A172 (cell line): Measurements from ENCODE around the gene PKDREJ. TPM values are rescaled to one million over a fixed set of nuclear protein-coding genes. Genes with fewer than 3 reads are reported as not detected.
"Not testable (repeated sequence)": the region's sequence is repeated elsewhere in the genome, so short reads cannot be mapped to it uniquely, and the experiment has no call there.

Source experiments
- DNase-seq: peaks from one replicate; pipeline ENCODE4 v3.0.0-alpha.2; 2015; ENCODE audit warnings: low spot score
- total RNA-seq: library from RNA; depleted of rRNA; stranded (reverse); fragments of >200 nt; shearing (Covaris generic); gene quantifications from 2 replicates; pipeline ENCODE4 v1.2.3, GENCODE V29; 2014

Gene PKDREJ
- total RNA-seq, 1 experiment from 2014 or later, result not detected

DNA sequence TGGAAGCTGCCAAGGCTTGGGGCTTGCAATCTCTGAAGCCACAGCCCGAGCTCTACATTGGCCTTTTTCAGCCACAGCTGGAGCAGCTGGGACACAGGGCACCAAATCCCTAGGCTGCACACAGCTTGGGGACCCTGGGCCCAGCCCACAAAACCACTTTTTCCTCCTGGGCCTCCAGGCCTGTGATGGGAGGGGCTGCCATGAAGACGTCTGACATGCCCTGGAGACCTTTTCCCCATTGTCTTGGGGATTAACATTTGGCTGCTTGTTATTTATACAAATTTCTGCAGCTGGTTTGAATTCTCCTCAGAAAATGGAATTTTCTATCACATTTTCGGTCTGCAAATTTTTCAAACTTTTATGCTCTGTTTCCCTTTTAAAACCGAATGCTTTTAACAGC lies 2.5 kb upstream of the PKDREJ start:
- DNase-seq, result not testable (repeated sequence)

DNA sequence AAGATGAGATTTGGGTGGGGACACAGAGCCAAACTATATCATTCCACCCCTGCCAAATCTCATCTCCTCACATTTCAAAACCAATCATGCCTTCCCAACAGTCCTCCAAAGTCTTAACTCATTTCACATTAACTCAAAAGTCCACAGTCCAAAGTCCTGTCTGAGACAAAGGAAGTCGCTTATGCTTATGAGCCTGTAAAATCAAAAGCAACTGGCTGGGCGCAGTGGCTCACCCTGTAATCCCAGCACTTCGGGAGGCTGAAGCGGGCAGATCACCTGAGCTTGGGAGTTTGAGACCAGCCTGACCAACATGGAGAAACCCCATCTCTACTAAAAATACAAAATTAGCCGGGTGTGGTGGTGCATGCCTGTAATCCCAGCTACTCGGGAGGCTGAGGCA lies 1.4 kb upstream of the PKDREJ start:
- not testable (repeated sequence) for DNase-seq

DNA sequence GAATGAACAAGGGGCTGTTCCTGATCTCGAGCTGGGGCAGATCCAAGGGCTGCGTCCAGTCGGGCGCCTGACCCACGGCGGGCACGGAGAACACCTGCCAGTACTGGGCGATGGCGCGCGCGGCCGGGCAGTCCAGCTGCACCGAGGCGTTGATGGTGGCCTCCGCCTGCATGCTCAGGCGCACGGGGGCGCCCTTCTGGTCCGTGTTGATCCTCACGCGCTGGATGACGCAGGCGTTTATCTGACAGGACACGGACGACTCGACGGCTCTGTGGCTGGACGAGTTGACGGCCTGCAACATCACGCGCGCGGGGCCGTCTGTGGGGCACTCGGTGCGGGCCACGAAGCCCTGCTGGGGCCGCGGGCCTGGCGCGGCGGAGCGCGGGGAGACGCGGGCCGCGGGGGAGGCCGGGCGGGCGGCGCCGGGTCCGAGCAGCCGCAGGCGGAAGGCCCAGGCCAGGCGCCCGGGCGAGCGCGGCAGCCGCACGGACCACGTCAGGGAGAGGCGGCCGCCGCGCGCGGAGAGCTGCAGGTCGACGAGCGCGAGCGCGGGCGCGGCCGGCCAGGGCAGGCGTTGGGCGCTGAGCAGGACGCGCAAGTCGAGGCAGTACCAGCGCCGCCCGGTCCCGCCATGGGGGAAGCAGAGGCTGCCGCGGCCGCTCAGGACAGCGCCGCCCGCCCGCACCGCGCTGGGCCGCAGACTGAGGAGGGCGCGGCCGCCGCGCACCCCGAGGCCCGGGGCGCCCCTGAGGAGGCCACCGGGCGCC lies 511 bp downstream of the PKDREJ start:
- no peak for DNase-seq

DNA sequence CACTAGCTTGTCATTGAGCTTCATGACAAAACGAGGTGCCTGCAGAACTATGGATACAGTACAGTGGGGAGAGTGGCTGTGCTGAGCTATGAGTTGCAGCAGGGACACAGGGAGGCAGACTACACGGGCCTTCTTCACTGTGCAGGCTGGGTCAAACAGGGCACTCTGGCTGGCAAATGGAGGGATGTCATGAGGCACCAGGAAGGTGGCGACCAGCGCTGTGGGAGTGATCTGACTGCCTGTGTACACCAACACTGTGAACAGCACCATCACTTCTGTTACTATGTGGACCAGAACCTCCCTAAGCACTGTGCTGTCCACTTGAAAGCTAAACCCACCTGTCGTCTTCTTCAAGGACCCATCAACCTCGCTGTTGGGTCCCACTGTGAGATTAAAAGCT lies 3.1 kb downstream of the PKDREJ start:
- no peak for DNase-seq

GRCh38 chr22:46259374-46259773 lies 3.8 kb downstream of the PKDREJ start:
- no peak for DNase-seq

DNA sequence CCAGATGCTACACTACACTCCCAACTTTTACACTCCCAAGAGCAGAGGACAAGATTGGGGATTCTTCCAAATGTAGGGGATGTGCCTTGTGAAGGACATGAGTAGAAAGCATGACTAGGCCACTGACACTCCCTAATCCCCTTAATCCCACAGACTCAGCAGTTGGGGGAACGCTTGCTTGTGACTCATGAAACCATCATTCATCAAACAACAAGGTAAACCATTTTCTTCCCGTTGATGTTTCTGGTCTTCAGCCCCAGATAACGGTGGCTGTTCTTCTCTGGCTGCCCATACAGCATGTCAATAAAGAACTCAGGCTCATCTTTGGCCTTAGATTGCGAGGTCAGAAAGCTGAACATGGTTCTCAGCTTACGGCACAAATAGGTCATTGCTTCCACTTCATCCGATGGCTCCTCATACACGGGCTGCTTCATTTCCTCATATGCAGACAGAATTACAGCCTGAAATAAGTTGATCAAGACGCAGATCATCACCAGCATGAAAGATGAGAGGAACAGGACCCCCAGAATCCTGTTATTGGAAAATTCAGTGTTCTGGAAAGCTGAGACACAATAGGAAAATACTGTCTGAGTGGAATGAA lies 6.7 kb downstream of the PKDREJ start:
- no peak for DNase-seq

DNA sequence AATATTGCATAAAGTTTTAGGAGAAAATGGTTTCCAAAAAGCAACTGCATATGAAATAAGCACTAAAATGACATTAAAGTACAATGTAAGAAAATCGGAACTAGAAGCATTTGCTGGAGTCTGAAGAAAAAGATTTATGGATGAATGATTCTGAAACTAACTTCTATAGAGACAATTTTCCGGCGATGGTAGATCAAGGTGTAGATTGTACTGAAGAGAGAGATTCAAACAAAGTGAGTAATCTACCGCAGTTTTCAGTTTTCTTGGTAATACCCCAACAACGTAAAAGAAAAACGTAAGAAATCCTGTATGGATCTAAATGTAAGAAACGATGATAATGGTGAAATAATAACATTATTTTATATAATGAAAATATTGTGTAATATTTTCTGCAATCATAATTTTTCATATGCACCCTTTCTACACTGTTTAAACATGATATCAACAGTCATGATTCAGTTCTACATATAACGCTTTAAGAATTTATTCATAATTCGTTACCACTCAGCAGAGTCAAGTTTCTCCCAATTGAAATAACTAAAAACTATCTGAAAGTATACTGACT lies 11.2 kb downstream of the PKDREJ start:
- DNase-seq, result no peak

GRCh38 chr22:46251266-46251665 lies 11.9 kb downstream of the PKDREJ start:
- DNase-seq, result no peak

DNA sequence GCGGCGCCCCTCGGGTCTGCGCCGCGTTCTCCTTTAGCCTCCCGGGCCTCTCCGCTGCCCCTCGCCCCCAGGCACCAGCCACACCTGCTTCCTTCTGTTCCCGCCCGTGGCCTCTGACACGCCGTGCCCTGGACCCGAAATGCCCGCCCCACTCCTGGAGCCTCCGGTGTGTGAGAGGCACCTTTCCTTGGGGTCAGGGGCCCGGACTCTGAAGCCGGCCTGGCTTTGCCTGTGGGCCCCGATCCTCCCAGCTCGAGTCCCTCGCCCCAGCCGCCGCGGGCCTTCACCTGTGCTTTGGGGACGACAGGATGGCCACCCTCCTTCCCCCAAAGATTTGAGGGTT lies 12.4 kb downstream of the PKDREJ start:
- no peak for DNase-seq

- peak; percentile 40 for DNase-seq
These were observed 12.9 kb downstream of the PKDREJ start, which contains the start of gene CDPF1 for GRCh38 chr22:46250035-46250782. Gene CDPF1 (minus strand): TSS chr22:46250293. CDS start chr22:46248284, 2,009 bp downstream.

DNA sequence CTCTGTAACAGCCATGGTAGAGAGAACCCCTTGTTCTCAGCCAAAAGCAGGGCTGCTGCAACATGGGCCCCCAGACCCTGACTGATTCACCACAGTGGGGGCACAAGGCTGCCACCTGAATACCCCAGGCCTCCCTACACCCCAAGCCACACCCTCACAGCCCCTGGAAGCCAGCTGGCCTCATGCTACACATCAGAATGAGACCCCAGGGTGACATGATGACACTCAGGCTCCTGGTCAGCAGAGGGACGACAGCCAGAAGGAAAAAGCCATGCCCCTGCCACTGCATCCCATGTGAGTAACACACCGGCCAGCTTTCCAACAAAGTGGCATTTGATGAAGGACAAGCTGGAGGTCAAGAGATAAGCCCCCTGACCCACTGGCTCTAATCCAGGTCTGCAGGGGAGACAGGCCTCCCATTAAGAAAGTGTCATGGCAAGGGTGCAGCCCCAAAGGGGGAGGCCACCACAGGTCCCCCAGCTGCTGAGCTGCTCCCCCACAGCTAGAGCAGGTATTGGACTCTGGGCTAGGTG lies 15.6 kb downstream of the PKDREJ start:
- DNase-seq, result no peak

- no peak for DNase-seq
These were observed 17.0 kb downstream of the PKDREJ start for GRCh38 chr22:46246178-46246577.

DNA sequence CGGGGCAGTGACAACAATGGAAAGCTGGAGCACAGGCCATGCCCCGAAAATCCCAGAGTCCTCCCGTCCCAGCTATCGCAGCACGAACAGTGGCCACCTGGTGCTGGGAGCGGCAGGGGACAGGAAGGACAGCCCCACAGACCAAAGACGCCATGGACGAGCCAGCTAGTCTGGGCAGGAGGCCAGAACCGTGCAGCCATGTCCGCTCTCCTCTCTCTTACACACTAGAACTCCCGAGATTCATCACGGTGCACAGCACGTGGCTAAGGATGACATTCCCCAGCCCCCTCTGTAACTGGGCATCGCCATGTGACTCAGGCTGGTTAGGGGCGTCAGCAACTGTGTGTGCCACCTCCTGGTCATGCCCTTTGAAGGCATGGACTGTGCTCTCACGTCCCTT lies 17.6 kb downstream of the PKDREJ start:
- no peak for DNase-seq

DNA sequence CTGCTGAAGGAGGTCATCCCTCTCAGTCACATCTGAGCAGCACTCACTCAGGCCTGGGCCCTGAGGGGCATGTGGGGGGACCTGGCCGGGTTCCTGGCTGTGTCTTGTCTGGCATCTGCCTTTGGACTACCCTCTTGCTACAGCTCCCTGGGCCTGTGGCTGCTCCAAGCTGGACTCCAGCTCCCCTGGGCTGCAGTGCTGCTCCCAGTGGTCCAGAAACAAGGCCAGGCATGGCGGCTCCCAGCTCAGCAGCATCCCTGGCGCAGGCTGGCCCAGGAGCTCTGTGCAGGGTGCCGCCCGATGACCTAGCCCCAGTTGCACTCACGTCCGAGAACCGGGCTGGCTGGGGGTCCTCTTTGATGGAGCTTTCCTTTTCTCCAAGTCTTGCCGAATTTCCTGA lies 18.4 kb downstream of the PKDREJ start:
- no peak for DNase-seq

DNA sequence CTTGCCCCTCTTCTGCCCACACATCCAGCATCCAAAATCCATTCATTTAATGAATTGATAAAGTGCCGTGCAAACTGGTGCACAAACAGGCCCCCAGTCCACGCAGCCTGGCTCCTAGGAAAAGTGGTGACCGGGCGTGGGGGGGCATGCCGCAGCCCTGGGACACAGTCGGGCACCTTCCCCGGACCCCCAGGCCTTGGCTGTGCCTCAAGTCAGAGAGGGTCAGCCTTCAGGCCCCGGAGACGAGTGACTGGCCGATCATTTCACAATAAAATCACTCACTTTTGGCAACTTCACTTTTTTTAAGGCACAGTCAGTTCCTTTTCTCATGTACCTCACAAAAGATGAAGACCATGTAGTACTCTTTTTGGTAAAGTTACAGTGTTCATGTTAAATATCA lies 21.1 kb downstream of the PKDREJ start:
- DNase-seq, result no peak

DNA sequence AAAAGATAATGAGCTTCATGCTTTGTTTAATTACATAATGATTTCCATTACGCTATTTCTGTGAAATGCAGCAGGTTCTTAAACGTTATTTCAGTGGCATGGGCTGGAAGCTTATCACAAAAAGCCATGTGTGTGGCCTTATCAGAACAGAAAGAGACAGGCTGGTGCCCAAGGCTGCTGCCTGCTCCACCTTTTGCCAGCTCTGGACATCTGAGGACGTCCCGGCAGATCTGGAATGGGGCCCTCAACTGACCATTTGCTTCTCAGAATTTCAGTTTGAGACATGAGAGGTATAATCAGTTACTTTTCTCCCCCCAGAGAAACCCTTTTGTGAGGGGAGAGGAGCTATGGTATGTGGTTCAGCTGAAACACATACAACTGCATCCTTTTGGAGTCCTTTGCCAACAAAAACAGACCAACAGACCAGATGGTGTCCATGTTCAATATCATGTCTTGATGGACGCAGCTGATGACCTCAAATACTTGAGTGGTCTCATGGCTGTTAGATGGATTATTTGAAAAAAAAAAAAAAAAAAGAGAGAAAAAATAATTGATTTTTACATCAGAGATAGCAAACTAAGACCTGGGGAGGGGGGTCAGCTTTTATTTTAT lies 21.6 kb downstream of the PKDREJ start:
- no peak for DNase-seq

DNA sequence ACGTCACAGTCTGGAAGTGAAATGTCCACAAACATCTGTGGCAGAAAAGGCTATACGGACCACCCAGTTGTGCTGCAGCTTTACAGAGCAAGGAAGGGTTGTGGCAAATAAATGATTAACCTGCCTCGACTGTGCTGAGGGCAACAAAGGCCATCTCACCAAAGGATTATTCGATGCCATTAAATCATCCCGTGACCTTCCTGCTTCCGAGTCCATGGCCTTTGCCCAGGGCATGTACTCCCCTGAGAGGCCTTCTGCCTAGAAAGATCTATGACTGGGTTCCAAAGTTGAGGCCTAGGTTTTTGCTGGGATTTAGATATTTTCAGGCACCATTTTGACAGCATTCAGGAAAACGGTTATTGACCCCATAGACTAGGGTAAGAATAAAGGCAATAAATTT lies 22.2 kb downstream of the PKDREJ start:
- no peak for DNase-seq

- DNase-seq, result no peak
These were observed 22.6 kb downstream of the PKDREJ start for GRCh38 chr22:46240506-46240905.

DNA sequence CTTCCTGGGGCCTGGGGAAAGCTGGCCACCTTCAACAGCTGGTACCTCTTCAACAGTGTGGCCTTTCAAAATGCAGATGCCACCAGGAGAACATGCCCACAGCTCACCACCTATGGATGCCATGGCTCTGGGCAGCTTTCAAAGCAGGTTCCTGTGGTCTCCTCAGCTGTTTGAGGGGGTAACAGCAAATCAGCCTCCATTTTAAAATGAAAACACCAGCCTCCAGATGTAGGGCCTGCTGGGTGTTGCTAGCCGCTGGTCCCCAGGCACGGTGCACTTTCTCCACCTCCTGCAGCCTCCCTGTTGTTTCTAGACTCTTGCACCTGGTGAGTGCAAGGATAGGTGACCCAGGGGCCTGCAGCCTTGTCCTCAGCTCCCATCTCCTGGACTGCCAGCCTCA lies 23.1 kb downstream of the PKDREJ start:
- no peak for DNase-seq

DNA sequence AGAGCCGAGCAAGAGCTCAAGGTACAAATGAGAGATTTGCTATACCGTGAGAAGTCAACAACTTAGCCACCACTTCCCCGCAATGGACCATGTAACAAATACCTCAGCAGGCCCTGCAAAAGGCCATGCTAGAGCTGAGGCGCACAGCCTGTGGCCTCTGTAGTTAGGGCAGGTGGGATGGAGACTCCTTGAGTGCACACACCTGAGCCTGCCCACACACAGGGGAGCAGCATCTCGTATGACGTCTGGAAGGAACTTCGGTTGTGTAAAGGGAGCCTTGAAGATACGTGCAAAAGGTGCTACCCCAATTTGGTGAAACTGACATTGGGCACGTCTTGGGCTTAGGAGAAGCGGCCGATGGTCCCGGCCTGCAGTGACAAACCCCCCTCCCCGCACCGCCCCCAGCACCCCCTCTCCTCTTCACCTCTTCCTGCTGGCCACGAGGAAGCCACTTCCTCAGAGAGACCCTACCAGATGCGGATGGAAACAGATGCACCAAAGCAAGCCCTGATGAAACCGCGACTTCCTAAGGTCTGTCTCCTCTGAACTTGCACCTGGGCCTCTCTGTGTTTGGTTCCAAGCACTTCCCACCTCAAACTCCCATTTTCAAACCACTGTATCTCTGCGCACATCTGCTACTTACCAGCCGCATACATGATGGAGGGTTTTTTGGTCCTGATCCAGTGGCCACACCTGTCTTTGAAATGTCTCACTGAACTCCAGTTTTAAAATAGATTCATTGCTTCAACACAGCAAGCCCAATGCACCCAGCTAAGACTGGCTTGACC lies 23.7 kb downstream of the PKDREJ start:
- DNase-seq, result no peak

DNA sequence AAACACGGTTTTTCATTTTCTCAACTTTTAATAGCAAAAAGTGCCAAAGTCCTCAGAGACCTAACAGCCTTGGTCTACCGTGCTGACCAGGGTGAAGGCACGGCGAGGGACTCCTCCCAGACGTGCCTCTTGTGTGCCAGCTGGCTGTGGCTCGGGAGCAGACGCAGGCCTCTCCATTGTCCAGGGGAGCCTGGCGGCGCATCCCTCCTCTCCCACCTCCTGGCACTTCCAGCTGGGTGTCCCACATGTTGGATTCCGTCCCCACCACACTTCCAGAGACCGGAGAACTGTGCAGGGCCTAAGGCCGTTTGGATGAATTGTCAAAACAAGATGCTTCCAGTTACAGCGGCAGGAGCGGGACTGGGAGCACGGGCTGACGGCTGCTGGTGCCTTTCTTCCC lies 24.6 kb downstream of the PKDREJ start:
- no peak for DNase-seq
